COLO829 (cell line): Measurements from ENCODE around the gene GPR183.

ENCODE experiments used
- DNase-seq: peaks from one replicate; pipeline ENCODE4 v3.0.0; 2012; ENCODE audit warnings: low spot score

The GPR183 gene

GRCh38 chr13:99339736-99340397 is 32.7 kb upstream of the GPR183 start:
- DNase-seq, result no peak

DNA sequence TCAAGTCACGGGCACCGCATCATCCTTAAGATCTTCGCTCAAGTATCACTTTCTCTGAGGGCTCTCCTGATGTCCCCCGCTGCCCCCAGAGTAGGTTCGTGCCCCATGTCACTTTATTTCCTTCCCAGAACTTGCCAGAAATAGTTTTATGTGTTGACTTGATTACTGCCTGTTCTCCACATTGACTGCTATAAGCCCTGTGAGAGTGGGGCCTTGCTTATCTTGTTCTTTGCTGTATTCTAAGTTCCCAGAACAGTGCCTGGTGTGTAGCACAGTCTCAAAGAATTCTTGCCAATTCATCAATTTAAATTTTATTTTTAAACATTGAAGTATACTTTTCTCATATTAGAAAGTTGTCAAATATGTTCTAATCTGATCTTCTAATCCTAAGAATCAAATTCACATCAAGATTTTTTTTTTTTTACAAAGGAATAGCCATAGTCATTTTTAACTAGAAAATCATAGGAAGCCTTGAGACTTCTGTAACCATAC is 32.1 kb upstream of the GPR183 start:
- no peak for DNase-seq

- no peak for DNase-seq
Observed at GRCh38 chr13:99335603-99336002, 28.4 kb upstream of the GPR183 start.

- no peak for DNase-seq
Observed at GRCh38 chr13:99335087-99335486, 27.9 kb upstream of the GPR183 start.

- no peak for DNase-seq
Observed at GRCh38 chr13:99334221-99334620, 27.0 kb upstream of the GPR183 start.

DNA sequence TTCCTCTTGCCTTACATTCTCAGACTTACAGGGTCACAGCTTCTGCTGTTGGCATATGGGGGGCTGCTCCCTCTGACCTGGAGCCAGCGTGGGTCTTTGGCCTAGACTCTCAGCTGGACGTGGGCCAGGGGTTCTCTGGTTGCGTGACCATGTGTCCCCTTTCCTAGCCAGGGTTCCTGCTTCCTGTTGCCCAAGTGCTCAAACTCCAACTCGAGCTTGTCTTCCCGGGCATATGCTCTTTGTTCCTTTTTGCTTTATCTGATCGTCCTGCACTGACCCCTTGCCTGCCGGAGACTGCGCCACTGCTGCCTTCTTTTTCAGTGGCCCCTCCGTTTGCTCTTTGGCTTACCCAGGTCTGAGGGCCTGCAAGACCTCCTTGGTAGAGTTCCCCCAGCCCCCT is 25.3 kb upstream of the GPR183 start:
- DNase-seq, result no peak

- no peak for DNase-seq
Observed at GRCh38 chr13:99331881-99332293, 24.7 kb upstream of the GPR183 start.

DNA sequence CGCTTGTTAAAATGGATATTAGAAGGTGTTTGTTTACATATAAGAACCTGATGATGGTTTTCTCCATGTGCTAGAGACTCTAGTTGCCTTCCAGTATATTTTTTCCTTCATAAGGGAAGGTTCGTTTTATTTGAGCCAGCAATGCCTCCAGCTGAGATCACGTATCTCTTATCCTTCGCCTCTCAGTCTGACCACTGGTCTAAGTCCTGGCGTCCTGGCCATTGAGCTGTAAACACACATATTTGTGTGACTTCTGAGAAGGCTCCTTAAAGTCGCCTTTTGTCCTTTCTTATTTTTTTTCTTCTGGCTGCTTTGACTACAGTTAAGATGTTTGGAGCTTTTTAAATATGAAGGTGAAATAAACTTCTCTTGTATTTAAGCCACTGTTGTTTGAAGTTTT is 23.7 kb upstream of the GPR183 start:
- no peak for DNase-seq

- no peak for DNase-seq
Observed at GRCh38 chr13:99329477-99329876, 22.3 kb upstream of the GPR183 start.

- DNase-seq, result no peak
Observed at GRCh38 chr13:99327761-99328160, 20.6 kb upstream of the GPR183 start.

DNA sequence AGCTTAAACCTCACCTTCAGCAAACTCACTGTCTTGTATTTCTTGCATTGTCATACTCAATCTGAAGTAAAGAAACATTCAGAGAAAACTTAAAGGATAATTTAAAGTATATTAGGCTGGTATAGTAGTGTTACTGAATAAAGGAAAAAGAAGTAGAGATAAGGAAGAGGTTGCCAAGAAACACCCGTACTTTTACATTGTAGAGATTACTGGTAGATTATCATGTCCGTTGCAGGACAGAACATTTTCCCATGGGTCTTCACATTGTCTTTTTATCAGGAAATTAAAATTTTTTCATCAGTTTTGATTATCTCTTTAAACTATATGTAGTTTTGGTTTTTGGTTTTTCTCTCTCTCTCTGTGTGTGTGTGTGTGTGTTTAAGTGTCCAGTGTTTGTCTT is 19.9 kb upstream of the GPR183 start:
- no peak for DNase-seq

GRCh38 chr13:99326012-99326411 is 18.8 kb upstream of the GPR183 start:
- no peak for DNase-seq

- DNase-seq, result no peak
Observed at GRCh38 chr13:99323488-99323887, 16.3 kb upstream of the GPR183 start.

GRCh38 chr13:99322297-99323103 is 15.3 kb upstream of the GPR183 start:
- peak; percentile 7 for DNase-seq

GRCh38 chr13:99321709-99322108 is 14.5 kb upstream of the GPR183 start:
- no peak for DNase-seq

- DNase-seq, result peak; percentile 52
Observed at GRCh38 chr13:99320693-99321481, 13.7 kb upstream of the GPR183 start.

DNA sequence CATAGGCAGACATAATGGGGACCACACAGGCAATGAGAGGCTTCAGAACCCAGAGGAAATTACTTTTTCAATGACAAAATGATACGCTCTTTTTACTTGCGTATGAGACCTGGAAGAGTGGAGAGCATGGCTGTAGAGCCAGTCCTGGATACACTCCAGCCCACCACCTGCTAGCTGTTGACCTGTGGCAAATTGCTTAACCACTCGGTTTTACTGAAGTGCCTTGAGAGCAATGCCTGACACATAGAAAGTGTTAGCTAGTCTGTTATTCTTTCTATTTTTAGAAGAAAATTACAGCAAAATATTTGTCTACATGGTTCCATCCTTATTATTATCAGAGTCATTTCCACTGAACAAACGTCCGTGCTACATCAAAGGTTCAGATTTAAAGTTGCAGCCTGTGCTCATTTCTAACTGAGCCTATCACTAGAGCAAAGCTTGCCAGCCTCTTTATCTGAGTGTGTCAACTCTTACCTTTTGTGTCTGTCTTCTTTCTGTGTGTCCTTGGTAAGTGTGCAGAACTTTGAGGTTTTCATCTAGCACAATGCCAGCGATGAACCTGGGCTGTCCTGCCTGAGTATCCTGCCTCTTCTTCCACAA is 9.6 kb upstream of the GPR183 start:
- DNase-seq, result no peak

DNA sequence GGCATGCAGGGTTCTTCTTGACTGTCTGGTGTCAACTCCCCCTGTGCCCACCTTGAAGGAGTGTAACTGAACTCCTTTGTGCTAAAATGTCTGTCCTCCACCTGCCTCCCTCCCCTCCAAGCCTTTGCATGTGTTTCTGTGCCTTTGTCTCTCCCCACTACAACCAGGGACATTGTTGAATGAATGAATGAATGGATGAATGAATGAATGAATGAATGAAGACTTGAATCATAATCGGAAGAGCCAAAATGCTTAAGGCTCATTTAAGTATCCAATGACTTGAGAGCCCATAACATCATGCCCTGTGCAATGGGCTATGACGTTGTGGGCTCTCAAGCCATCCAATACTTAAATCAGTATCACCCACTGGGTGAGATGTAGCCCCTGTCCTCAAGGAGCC is 9.0 kb upstream of the GPR183 start:
- no peak for DNase-seq

- DNase-seq, result peak; percentile 10
Observed at GRCh38 chr13:99315186-99315585, 8.0 kb upstream of the GPR183 start.

DNA sequence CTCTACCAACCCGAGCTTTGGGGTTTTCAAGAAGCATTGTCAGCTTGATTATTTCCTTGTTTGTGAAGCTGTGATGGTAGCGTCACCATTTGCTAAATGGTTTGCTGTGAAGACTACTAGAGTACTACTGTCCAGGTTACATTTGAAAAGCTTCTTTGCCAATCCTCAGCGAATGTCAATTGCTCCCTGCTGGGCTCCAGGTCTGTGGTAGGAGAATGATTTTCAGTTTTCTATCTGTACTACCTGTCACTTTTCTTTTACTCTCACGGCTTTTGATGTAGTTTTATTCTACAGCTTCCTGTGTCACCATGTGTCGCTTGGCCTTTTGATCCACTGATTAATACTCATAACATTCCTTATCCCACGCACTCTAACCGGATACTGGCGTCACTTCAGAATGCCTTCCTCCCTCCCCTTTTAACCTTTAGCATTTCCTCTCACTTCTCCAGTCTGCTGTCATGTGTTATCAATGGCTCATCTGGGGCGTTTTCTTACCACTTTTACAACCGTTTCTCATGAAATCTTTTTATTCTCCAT is 7.5 kb upstream of the GPR183 start:
- peak; percentile 86 for DNase-seq

- DNase-seq, result no peak
Observed at GRCh38 chr13:99313941-99314340, 6.7 kb upstream of the GPR183 start.

DNA sequence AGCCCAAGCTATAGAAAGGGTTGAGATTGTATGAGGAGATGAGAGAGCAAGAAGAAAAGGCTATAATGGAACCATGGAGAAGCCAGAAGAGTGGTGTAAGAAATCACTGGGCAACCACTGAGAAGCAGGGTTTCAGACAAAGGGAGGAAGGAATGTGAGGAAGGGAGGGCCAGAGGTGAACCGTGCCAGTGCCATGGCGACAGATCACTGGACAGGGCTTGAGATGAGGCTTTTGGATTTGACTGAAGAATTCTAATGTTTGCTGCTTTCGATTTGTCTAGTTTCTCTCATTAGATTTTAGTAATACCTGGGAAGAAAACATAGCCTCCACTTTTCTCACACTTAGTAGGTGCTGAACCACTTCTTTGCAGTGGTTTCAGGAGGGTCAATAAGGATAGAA is 6.3 kb upstream of the GPR183 start:
- DNase-seq, result no peak
